Measurements from ENCODE around the gene ADAM11.

Gene ADAM11

DNA sequence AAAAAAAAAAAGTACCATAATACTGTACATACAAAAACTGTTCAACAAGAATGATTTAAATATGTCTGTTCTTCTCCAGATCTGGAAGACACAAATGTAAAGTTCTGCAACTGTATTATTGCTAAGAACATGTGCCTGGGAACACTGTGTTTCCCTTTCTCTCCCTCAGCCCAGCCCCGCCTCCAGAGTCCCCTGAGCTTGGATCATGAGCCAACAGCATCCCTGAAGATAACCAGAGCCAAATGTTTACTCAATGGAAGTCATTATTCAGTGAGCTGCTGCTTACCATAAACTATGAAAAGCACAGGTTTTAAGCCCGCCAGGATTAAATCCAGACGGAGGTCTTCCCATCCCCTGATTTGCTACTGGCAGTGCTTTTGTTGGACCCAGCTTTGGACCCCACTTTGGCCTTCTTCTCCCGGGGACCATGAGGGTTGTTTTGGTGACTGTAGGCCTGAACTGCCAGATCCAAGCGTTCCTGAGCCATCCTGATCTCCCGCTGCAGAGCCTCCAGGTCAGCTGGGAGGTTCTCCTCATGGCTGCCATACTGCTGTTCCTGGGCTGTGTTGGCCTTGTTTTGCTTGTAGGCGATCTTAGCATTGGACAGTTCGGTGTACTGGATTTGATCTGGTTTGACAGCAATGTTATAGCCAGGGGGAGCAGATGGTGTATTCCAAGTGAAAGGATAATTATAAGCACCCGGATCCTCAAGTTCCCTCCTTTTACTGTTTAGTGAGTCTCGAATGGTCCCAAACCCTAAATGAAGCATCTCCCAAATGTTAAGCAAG is 45.7 kb downstream of the ADAM11 start (continued):
- TF ChIP-seq, protein P1, sequence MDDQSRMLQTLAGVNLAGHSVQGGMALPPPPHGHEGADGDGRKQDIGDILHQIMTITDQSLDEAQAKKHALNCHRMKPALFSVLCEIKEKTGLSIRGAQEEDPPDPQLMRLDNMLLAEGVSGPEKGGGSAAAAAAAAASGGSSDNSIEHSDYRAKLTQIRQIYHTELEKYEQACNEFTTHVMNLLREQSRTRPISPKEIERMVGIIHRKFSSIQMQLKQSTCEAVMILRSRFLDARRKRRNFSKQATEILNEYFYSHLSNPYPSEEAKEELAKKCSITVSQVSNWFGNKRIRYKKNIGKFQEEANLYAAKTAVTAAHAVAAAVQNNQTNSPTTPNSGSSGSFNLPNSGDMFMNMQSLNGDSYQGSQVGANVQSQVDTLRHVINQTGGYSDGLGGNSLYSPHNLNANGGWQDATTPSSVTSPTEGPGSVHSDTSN (CRISPR knock-in tag; IDR thresholded peaks at IDR 0.05), result no peak
- TF ChIP-seq, protein P2, sequence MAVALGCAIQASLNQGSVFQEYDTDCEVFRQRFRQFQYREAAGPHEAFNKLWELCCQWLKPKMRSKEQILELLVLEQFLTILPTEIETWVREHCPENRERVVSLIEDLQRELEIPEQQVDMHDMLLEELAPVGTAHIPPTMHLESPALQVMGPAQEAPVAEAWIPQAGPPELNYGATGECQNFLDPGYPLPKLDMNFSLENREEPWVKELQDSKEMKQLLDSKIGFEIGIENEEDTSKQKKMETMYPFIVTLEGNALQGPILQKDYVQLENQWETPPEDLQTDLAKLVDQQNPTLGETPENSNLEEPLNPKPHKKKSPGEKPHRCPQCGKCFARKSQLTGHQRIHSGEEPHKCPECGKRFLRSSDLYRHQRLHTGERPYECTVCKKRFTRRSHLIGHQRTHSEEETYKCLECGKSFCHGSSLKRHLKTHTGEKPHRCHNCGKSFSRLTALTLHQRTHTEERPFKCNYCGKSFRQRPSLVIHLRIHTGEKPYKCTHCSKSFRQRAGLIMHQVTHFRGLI (tag by site-specific recombination; IDR thresholded peaks at IDR 0.05), result no peak
- no peak for TF ChIP-seq GLI2 (tag by site-specific recombination; IDR thresholded peaks at IDR 0.05; ENCODE audit: borderline replicate concordance, low read depth)
- TF ChIP-seq ZIC2 (tag by site-specific recombination; IDR thresholded peaks at IDR 0.05), result no peak
- no peak for TF ChIP-seq ZNF626 (tag by site-specific recombination; IDR thresholded peaks at IDR 0.05)
- TF ChIP-seq, protein P3, sequence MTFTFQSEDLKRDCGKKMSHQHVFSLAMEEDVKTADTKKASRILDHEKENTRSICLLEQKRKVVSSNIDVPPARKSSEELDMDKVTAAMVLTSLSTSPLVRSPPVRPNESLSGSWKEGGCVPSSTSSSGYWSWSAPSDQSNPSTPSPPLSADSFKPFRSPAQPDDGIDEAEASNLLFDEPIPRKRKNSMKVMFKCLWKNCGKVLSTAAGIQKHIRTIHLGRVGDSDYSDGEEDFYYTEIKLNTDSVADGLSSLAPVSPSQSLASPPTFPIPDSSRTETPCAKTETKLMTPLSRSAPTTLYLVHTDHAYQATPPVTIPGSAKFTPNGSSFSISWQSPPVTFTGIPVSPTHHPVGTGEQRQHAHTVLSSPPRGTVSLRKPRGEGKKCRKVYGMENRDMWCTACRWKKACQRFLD (tag by site-specific recombination; IDR thresholded peaks at IDR 0.05), result no peak
- TF ChIP-seq YY1 (tag by site-specific recombination; IDR thresholded peaks at IDR 0.05), result no peak

DNA sequence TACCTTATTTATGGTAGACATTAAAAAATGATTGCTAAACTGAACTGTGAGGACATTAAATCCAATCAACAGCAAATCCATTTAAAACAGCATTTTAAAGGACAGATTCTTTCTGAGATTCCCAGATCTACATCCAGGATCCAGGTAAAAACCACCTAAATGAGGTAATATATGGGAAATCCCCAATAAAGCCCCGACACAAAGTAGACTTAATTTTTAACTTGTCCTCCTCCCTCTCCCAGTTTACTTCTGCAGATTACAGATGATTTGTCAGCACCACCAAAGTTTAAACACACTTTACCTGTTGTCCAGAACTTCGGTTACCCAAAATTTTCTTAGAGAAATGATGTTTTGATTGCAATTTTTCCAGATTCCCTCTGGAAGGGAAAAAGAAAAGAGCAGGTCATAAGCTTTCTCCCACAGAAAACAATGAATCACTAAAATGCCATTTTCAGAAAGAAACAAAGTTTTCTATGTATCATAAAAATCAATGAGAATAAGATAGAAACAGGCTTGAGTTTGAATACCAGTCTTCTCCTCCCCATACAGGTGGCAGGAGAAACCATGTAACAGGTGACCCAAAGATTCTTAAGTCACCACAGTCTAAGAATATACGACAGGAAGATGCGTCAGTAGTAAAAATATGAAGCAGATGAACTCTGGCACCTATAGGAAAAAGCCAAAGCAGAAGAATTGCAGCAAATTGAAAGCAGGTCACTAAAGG is 48.5 kb downstream of the ADAM11 start:
- TF ChIP-seq, protein P4, sequence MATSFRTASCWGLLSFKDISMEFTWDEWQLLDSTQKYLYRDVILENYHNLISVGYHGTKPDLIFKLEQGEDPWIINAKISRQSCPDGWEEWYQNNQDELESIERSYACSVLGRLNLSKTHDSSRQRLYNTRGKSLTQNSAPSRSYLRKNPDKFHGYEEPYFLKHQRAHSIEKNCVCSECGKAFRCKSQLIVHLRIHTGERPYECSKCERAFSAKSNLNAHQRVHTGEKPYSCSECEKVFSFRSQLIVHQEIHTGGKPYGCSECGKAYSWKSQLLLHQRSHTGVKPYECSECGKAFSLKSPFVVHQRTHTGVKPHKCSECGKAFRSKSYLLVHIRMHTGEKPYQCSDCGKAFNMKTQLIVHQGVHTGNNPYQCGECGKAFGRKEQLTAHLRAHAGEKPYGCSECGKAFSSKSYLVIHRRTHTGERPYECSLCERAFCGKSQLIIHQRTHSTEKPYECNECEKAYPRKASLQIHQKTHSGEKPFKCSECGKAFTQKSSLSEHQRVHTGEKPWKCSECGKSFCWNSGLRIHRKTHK (tag by site-specific recombination; IDR thresholded peaks at IDR 0.05), result no peak
- TF ChIP-seq, protein P5, sequence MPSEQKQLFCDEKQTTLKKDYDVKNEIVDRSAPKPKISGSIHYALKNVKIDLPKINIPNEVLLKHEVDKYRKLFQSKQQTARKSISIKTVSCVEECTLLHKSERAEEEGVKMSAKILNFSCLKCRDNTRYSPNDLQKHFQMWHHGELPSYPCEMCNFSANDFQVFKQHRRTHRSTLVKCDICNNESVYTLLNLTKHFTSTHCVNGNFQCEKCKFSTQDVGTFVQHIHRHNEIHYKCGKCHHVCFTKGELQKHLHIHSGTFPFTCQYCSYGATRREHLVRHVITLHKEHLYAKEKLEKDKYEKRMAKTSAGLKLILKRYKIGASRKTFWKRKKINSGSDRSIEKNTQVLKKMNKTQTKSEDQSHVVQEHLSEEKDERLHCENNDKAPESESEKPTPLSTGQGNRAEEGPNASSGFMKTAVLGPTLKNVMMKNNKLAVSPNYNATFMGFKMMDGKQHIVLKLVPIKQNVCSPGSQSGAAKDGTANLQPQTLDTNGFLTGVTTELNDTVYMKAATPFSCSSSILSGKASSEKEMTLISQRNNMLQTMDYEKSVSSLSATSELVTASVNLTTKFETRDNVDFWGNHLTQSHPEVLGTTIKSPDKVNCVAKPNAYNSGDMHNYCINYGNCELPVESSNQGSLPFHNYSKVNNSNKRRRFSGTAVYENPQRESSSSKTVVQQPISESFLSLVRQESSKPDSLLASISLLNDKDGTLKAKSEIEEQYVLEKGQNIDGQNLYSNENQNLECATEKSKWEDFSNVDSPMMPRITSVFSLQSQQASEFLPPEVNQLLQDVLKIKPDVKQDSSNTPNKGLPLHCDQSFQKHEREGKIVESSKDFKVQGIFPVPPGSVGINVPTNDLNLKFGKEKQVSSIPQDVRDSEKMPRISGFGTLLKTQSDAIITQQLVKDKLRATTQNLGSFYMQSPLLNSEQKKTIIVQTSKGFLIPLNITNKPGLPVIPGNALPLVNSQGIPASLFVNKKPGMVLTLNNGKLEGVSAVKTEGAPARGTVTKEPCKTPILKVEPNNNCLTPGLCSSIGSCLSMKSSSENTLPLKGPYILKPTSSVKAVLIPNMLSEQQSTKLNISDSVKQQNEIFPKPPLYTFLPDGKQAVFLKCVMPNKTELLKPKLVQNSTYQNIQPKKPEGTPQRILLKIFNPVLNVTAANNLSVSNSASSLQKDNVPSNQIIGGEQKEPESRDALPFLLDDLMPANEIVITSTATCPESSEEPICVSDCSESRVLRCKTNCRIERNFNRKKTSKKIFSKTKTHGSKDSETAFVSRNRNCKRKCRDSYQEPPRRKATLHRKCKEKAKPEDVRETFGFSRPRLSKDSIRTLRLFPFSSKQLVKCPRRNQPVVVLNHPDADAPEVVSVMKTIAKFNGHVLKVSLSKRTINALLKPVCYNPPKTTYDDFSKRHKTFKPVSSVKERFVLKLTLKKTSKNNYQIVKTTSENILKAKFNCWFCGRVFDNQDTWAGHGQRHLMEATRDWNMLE (tag by site-specific recombination; conservative IDR thresholded peaks at IDR 0.05; ENCODE audit: low read depth), result no peak
- TF ChIP-seq SCRT2 (tag by site-specific recombination; IDR thresholded peaks at IDR 0.05), result peak; percentile 82
- no peak for TF ChIP-seq GLIS2 (tag by site-specific recombination; IDR thresholded peaks at IDR 0.05)
- peak; percentile 61; the same call in 1 of the 2 replicates for TF ChIP-seq SCRT1 (tag by site-specific recombination; IDR thresholded peaks at IDR 0.05; ENCODE audit: borderline replicate concordance)
- TF ChIP-seq ZNF10 (tag by site-specific recombination; IDR thresholded peaks at IDR 0.05), result no peak
- H3K36me3 ChIP-seq (ENCODE audit: control insufficient read depth in 2 of 2, insufficient read depth in 1 of 2, low read length in 2 of 2), result peaks cover 23 to 38% of the 10 kb centered on the region in 2 experiments
- H3K9me3 ChIP-seq (ENCODE audit: control insufficient read depth, insufficient read depth, low read depth, low read length), result no peaks in the 10 kb centered on the region
- ChIA-PET POLR2A (no interaction called here), CTCF (interaction anchor here (0.7 to 2.0 kb wide), 5 partner anchors 10 to 215 kb away, joined by 3 to 15 read pairs (median 3); no protein-coding TSS in a partner anchor)
- H3K27ac ChIP-seq (ENCODE audit: extremely low read depth, low read depth, low read length), result no peak overlapping the region
- no peak overlapping the region for H3K4me3 ChIP-seq (ENCODE audit: low read depth, low read length)
- H3K4me1 ChIP-seq (ENCODE audit: control insufficient read depth, insufficient read depth, low read length), result peaks cover 5% of the 10 kb centered on the region
